ENCODE results near the gene S100A6. TPM values are rescaled to one million over a fixed set of nuclear protein-coding genes. Genes with fewer than 3 reads are reported as not detected.

S100A6 gene
- total RNA-seq, 1 experiment from 2014 or later: 2,572 TPM

DNA sequence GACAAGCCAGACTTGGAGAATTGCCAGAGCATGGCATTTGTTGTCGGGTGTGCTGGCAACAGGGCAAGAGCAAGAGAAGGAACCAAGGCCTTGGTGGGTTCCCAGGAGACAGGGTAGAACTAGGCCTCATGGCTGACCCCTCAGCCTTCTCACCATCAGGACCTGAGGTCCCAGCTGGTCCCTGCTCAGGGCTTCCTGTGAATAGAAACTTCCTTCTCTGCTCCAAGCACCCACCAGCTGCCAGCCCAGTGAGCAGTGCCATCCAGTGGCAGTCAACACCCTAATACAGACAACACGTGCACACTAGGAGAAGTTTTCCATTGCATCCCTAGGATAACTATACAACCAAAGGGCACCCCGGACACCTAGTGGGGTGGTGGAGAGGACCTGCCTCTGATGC is 22.8 kb downstream of the S100A6 start:
- no peak overlapping the region for H3K4me2 ChIP-seq (ENCODE audit: low read length)
- H3K36me3 ChIP-seq (ENCODE audit: low read depth, low read length): no peaks in the 10 kb centered on the region
- no peaks in the 10 kb centered on the region for H3K9me3 ChIP-seq (ENCODE audit: low read length)
- intact Hi-C loops (cut with micrococcal nuclease): loop anchor here (5.0 kb wide), 1 partner anchor 34 kb away; the partner anchor contains the start of genes S100A3 and S100A4
- peak overlapping the region; percentile 45 for H3K27ac ChIP-seq (ENCODE audit: low read length)
- no peaks in the 10 kb centered on the region for H3K9me2 ChIP-seq (replicated peaks; ENCODE audit: low read length)
- H2AFZ ChIP-seq (ENCODE audit: low read length): peak overlapping the region; percentile 21; the same call in 1 of the 2 replicates
- ChIA-PET POLR2A (ENCODE audit: unreplicated experiment) (no interaction called here), CTCF (no interaction called here)
- H3K27me3 ChIP-seq (ENCODE audit: low read length): no peaks in the 10 kb centered on the region
- DNase-seq (no peak), ATAC-seq (no peak)
- TF ChIP-seq, protein P1, sequence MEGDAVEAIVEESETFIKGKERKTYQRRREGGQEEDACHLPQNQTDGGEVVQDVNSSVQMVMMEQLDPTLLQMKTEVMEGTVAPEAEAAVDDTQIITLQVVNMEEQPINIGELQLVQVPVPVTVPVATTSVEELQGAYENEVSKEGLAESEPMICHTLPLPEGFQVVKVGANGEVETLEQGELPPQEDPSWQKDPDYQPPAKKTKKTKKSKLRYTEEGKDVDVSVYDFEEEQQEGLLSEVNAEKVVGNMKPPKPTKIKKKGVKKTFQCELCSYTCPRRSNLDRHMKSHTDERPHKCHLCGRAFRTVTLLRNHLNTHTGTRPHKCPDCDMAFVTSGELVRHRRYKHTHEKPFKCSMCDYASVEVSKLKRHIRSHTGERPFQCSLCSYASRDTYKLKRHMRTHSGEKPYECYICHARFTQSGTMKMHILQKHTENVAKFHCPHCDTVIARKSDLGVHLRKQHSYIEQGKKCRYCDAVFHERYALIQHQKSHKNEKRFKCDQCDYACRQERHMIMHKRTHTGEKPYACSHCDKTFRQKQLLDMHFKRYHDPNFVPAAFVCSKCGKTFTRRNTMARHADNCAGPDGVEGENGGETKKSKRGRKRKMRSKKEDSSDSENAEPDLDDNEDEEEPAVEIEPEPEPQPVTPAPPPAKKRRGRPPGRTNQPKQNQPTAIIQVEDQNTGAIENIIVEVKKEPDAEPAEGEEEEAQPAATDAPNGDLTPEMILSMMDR (conservative IDR thresholded peaks at IDR 0.05; ENCODE audit: low read depth, low read length): peak; percentile 53
- TF ChIP-seq EZH2 (IDR thresholded peaks at IDR 0.05; ENCODE audit: low read length, unreplicated experiment): no peak
- H3K79me2 ChIP-seq (ENCODE audit: low read length): no peaks in the 10 kb centered on the region
- no TSS peak for BruUV-seq (replicated peaks)
- peaks cover 8% of the 10 kb centered on the region for H3F3A ChIP-seq (ENCODE audit: low read length, unreplicated experiment)
- H3K4me1 ChIP-seq (ENCODE audit: insufficient read depth, low read length): peaks cover 62% of the 10 kb centered on the region
- H4K20me1 ChIP-seq (ENCODE audit: low read length): no peaks in the 10 kb centered on the region
- H3K9ac ChIP-seq (ENCODE audit: low read length): no peak overlapping the region
- no peak overlapping the region for H3K4me3 ChIP-seq (ENCODE audit: low read length)

DNA sequence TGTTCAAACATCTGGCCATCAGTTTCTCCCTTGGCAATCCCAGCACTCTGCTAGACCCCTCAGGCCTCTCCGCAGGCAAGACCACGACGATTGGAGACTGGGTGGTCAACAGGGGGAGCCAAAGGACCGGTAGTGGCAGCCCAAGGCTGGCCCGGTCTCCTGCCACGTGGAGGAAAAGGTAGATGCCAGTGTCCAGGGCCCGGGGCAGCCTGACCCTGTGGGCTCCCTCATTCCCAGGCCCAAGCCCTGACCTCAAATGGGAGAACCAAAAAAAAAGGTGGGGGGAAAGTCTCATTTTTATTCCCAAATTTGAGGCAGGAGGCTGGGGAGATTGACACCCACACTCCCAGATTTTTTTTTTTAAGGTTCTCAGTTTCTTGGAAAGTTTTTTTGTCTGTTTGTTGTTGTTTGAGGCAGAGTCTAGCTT is 24.8 kb downstream of the S100A6 start:
- Histone ChIP-seq H3K27ac (ENCODE audit: low read length) (peak overlapping the region; percentile 45), H3K4me3 (ENCODE audit: low read length) (no peak overlapping the region), H3K4me2 (ENCODE audit: low read length) (no peak overlapping the region), H3K9ac (ENCODE audit: low read length) (peak overlapping the region; percentile 60), H3K9me3 (ENCODE audit: low read length) (no peaks in the 10 kb centered on the region), H3K9me2 (replicated peaks; ENCODE audit: low read length) (no peaks in the 10 kb centered on the region), H3K36me3 (ENCODE audit: low read depth, low read length) (no peaks in the 10 kb centered on the region), H3K27me3 (ENCODE audit: low read length) (no peaks in the 10 kb centered on the region), H3K4me1 (ENCODE audit: insufficient read depth, low read length) (peaks cover 76% of the 10 kb centered on the region), H3K79me2 (ENCODE audit: low read length) (no peaks in the 10 kb centered on the region), H2AFZ (ENCODE audit: low read length) (peak overlapping the region; percentile 60), H4K20me1 (ENCODE audit: low read length) (no peaks in the 10 kb centered on the region), H3F3A (ENCODE audit: low read length, unreplicated experiment) (peaks cover 8% of the 10 kb centered on the region)
- peak; percentile 39 for ATAC-seq
- intact Hi-C loops (cut with micrococcal nuclease): loop anchor here (1.0 to 5.0 kb wide), 4 partner anchors 36 to 160 kb away; partner anchors contain the start of genes ILF2, S100A14, S100A3 and S100A4
- POLR2A ChIA-PET (ENCODE audit: unreplicated experiment): interaction anchor here (0.7 to 1.2 kb wide), 4 partner anchors 55 to 117 kb away, joined by 3 to 9 read pairs (median 4); partner anchors contain the start of gene S100A16
- BruUV-seq (replicated peaks): no TSS peak
- peak; percentile 92 for DNase-seq
- TF ChIP-seq, protein P1 (conservative IDR thresholded peaks at IDR 0.05; ENCODE audit: low read depth, low read length): peak; percentile 99
- TF ChIP-seq EZH2 (IDR thresholded peaks at IDR 0.05; ENCODE audit: low read length, unreplicated experiment): no peak
- CTCF ChIA-PET: interaction anchor here (0.6 to 2.3 kb wide), 10 partner anchors 22 to 117 kb away, joined by 3 to 24 read pairs (median 5); partner anchors contain the start of genes S100A13, S100A16 and S100A5

DNA sequence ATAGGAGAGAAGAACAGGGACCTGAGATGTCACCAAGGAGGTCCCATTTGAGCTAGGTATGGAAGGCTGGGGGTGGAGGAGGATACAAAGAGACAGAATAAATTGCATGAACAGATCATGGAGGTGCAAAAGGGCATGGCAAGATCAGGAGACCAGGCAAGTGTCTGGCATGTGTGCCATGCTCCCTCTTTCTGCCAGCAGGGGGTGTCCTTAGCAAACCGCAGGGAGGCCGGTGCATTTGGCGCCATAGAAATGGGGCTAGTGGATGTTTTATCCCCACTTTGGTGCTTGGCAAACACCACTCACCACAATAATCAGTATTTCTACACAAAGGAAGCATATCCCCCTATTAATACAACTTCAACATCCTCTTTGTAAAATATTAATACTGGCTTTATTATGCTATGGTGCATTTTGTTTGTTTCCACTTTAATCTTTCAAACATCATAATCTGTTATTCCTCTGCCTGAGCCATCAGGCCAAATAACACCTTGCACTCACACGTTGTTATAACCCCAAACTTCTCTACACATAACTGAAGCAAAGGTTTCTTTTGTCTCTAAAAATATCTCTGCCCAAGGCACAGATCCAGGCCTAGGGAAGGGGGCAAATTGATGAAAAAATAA is 25.9 kb downstream of the S100A6 start:
- peaks cover 8% of the 10 kb centered on the region for H3F3A ChIP-seq (ENCODE audit: low read length, unreplicated experiment)
- no peaks in the 10 kb centered on the region for H3K9me3 ChIP-seq (ENCODE audit: low read length)
- H3K4me3 ChIP-seq (ENCODE audit: low read length): no peak overlapping the region
- no peak overlapping the region for H3K27ac ChIP-seq (ENCODE audit: low read length)
- no peak for ATAC-seq
- H3K4me1 ChIP-seq (ENCODE audit: insufficient read depth, low read length): peaks cover 66% of the 10 kb centered on the region
- ChIA-PET POLR2A (ENCODE audit: unreplicated experiment) (no interaction called here), CTCF (interaction anchor here (0.6 to 2.3 kb wide), 4 partner anchors 25 to 103 kb away, joined by 3 to 24 read pairs (median 6); partner anchors contain the start of gene S100A16)
- DNase-seq: peak; percentile 71
- no peak overlapping the region for H3K4me2 ChIP-seq (ENCODE audit: low read length)
- no peaks in the 10 kb centered on the region for H3K79me2 ChIP-seq (ENCODE audit: low read length)
- H2AFZ ChIP-seq (ENCODE audit: low read length): no peak overlapping the region
- intact Hi-C loops (cut with micrococcal nuclease): loop anchor here (2.0 to 5.0 kb wide), 4 partner anchors 37 to 237 kb away; partner anchors contain the start of genes ILF2, S100A14, S100A3 and S100A4
- no peaks in the 10 kb centered on the region for H4K20me1 ChIP-seq (ENCODE audit: low read length)
- no peaks in the 10 kb centered on the region for H3K36me3 ChIP-seq (ENCODE audit: low read depth, low read length)
- TF ChIP-seq EZH2phosphoT487 (IDR thresholded peaks at IDR 0.05; ENCODE audit: borderline replicate concordance, low read length) (no peak), EZH2 (IDR thresholded peaks at IDR 0.05; ENCODE audit: low read length, unreplicated experiment) (no peak)
- TF ChIP-seq, protein P1 (conservative IDR thresholded peaks at IDR 0.05; ENCODE audit: low read depth, low read length): peak; percentile 94
- no TSS peak for BruUV-seq (replicated peaks)
- no peaks in the 10 kb centered on the region for H3K27me3 ChIP-seq (ENCODE audit: low read length)
- no peaks in the 10 kb centered on the region for H3K9me2 ChIP-seq (replicated peaks; ENCODE audit: low read length)
- no peak overlapping the region for H3K9ac ChIP-seq (ENCODE audit: low read length)
